ENCODE data around the gene LRRC46.

The LRRC46 gene, protein sequence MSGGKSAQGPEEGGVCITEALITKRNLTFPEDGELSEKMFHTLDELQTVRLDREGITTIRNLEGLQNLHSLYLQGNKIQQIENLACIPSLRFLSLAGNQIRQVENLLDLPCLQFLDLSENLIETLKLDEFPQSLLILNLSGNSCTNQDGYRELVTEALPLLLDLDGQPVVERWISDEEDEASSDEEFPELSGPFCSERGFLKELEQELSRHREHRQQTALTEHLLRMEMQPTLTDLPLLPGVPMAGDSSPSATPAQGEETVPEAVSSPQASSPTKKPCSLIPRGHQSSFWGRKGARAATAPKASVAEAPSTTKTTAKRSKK

DNA sequence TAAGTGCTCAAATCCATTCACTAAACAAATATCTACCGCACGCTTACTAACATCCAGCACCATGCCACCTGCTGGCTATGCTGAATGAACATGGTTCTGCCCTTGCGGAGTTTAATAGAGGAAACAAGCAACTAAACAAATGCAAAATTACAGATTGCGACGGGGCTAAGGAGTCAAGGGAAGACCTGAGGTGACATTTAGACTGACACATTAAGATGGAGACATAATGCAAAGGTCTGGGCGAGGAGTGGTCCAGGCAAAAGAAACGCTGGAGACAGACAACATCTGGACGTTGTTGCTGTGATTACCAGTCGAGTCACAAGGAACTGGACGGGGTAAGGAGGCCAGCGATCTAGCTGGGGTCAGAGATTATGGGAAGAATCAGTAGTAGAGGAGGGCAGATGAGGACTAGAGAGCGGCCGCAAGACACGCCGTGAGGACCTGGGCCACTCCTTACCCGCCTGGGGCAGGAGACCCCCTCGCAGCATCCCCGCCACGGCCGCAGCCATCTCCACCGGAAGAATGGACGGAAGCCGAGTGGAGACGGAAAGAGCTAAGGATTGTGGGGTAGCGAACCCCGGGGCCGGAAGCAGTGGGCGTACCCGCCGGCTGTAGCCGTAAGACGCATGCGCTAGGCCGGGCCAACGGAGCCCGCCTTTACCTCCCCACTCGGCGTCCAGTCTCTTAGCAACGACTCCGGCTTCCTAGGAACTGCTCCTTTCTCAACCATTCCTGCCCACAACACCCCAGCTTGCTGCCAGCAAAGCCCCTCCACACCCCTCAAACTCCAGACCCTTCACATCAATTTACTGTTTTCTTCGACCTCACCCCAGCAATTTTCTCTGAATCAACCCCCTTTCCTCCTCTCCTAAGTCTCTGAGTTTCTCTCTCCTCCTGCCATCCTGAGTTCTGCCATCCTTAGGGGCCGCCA is at the start of gene LRRC46, which contains the start of gene MRPL10:
Gene LRRC46 (plus strand): TSS at position 668 of the 931 bp plus-strand sequence. CDS start 320 bp downstream, outside the sequence.
Gene MRPL10 (minus strand): TSS at position 539 of the 931 bp plus-strand sequence. CDS start 30 bp downstream, at position 509.
- DNase-seq: peak in 55 of 56 donors; percentile 62 to 94 (median 88)

DNA sequence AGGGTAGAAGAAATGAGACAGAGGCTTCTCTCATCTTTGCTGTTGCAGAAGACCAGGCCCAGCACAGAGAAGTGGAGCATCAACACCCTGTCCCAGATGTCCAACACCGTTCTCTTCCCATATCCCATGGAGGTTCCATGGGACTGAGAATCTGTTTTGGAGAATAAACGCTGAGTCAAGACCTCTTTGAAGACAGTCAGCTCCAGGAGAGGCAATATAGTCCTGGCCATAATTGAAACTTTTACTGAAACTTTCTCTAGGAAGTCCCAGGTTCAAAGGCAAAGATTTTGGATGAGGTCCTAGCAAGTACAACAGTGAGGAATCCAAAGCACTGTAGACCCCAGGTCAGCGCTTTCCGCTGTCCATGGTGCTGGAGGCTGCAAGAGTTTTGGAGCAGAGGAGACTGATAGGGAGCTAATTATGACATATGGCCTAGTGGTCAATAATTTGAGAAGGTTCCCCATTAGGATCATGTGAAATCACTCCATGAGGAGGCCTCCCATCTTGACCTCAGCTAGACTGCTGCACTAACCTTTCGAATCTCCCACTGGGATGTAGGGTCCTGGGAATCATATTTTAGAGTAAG is 45.8 kb upstream of the LRRC46 start:
- DNase-seq: no peak

DNA sequence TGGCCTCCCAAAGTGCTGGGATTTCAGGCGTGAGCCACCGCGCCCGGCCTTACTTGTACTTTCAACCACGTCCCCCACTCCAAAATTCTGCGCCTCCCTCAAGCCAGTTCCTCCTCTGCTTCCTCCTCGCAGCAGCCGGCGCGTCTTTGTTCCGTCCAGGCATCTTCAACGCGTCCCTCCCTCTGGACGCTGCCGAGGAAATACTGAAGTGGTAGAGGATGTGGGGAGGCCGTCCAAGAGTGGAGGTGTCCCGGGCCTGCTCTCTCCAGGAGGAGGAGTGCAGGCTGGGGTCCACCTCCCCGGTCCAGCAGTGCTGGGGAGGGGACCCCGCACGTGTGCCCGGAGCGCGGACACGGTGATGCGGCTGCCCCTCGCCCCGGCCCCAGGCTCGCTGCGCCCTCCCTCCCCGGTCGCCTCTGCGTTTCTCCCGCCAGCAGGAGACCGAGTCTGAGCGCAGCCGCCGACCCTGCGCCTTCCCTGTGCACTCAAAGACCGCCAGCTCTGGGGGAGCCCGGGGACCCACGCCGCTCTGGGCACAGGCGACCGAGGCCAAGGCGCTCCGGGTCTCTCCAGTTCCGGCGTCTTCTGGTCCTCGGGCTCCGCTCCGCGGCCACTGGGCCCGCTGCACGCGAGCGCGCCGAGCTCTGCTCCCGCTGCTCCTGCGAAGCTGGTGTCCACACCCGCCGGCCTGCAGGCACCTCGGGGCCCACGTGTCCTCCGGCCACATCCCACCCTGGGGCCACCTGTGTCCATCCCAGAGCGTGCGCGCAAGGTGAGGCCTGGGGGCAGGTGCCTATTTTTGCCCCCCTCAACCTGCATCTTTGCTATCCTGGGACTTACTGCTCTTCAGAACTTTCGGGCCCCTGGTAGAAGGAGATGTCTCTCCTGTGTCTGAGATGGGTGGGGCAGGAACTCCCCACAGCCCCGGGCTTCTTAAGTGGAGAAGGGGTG is 41.6 kb upstream of the LRRC46 start:
- peak in 27 of 56 donors; percentile 2 to 54 (median 15) for DNase-seq

DNA sequence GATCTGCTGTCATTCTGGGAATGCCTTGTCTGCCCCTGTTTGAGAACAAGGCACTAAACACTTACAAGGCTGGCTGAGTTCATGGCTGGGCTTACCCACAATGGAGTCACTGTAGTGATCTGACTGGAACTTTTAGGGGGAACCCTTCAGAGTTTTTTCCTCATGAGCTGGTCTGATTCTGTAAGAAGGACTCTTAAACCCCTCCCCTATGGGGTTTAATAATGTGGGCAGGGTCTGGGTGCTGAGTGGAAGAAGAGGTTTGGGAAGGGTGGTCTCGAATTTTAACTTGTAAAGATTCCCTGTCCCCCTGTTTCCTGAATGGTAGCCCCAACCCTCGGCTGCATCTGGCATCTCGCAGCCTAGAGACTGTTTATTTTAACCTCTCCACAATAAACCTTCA is 40.4 kb upstream of the LRRC46 start:
- DNase-seq: no peak

DNA sequence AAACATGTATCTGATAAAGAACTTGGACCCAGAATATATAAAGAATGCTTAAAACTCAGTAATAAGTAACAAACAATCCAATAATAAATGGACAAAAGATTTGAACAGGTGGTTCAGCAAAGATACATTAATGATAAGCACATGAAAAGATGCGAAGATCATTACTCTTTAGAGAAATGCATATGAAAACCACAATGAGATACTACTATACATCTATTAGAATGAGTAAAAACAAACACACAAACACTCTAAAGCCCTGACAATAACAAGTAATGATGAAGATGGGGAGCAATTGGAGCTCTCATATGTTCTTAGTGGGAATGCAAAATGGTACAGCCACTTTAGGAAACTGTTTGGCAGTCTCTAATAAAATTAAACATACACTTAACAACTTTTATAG is 39.0 kb upstream of the LRRC46 start:
- DNase-seq: no peak

DNA sequence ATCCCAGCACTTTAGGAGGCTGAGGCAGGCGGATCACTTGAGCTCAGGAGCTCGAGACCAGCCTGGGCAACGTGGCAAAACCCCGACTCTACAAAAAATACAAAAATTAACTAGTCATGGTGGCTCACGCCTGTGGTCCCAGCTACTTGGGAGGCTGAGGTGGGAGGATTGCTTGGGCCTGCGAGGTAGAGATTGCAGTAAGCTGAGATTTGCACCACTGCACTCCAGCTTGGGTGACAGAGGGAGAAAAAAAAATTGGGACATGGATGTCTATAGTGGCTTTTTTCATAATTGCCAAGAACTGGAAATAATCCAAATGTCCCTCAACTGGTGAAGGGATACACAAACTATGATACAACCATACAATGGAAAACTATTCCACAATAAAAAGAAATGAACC is 38.5 kb upstream of the LRRC46 start:
- no peak for DNase-seq

DNA sequence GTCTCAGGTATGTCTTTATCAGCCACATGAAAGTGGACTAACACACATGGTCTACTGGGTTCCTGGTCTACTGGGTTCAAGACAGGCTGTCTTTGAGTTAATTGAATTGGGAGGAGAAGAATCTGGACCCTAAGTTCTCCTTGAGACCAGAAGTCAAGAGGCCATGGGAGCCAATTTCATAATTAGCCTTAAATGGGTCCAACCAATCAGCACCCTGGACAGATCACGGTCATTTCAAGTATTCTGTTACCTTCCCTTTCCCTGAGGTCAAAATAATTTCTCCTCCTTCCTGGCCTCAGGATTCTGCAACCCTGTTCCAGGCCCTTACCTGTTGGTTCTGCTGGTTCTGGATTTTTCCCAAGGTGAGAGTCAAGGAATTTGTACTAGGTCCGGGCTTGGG is 33.7 kb upstream of the LRRC46 start:
- DNase-seq: no peak

DNA sequence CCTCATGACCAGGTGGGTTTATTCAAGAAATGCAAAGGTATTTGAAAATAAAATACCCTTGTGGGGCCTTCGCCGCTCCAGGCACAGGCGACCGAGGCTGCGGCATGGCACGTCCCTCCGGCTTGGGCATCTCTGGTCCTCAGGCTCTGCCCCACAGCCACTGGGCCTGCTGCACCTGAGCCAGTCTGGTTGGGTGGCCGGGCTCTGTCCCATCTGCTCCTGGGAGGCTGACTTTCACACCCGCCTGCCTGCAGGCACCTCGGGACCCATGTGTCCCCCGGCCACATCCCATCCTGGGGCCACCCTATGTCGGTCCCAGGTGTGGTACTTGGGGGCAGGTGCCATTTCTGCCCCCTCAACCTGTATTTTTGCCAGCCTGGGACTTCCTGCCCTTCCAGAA is 30.8 kb upstream of the LRRC46 start:
- no peak for DNase-seq

DNA sequence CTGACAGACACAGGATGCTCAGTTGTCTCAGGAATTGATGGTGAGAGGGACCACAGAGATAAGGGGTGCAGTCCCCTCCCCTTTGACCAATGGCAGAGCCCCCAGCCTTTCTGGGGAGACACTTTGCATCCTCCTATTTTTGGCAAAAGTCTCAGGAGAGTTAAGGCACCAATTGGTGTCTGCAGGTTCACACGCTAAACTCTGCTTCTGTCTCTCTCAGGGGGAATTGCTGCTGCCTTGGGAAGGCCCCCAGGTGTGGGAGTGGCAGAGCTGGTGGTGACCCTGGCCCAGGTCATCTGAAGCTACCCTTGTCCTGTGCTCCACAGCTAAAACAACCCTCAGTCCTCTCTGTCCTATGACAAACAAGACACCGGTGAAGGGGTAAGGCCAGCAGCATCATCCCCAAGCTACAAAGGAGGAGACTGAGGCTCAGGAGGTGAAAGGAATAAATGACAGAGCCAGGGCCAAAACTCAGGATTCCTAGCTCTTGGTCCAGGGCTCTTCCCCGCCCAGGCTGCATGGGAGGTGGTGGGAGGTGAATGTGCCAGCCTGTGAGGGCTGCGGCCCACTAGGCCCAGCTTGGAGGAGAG is 30.2 kb upstream of the LRRC46 start:
- no peak for DNase-seq

DNA sequence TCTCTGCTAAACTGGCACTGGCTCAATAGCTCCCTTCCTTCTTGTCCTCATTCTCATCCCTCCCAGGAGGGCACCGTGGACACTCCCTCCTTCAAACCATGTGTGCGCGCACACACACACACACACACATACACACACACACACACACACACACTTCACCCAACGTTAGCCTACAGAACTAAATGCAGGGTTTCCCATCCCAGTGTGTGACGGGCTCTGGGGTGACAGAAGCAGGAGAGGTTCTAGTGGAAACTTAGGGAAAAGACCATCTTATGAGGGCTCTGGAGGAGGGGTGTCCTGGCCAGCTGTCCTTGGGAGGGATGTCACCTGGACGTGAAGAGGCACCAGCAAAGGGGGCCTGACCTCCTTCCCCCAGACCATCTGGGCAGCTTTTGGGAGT is 29.6 kb upstream of the LRRC46 start:
- DNase-seq: no peak

DNA sequence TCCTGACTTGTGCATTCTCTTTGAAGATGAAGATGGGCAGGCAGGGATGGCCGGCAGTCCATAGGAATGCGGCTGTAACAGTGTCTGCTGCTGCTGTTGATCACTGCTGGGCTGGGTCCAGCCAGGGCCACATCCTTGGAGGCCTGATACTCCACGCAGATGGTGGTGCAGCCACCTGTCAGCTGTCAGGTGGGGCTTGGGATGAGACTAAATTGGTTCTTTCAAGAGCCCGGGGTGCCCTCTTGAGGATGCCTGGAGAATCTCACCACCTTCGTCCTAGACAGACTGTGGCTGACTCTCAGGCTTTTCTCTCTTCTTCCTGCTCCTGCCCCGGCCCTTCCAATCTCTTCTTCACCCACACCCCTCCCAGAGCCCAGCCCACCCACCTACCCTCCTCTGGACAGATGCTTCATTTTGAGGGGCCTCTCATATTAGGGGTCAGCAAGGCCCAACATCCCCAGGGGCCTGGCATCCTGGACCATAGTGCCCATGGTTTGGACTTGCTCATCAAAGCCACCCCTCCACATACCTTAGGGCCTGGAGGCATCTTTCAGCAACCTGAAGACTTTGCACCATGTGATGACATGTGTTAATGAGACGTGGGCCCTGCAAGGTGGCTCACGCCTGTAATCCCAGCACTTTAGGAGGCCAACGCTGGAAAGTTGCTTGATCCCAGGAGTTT is 29.0 kb upstream of the LRRC46 start:
- peak in 28 of 56 donors; percentile 4 to 63 (median 14) for DNase-seq

DNA sequence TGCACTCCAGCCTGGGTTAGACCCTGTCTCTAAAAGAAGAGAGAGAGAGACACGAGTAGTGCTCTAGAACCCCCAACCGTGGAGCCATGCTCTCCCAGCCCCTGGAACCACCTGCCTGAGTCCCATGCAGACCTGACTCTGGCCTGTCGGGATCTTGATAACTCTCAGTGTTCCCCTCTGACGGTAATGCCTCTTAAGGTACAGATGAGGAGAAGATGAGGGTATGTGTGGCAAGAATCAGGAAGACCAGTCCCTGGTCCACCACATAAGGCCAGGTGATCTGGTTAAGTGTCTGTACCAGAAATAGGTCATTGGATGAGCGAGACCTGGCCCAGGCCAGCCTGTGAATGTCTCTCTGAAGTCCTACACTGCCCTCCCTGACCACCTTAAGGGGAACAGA is 28.3 kb upstream of the LRRC46 start:
- DNase-seq: no peak

DNA sequence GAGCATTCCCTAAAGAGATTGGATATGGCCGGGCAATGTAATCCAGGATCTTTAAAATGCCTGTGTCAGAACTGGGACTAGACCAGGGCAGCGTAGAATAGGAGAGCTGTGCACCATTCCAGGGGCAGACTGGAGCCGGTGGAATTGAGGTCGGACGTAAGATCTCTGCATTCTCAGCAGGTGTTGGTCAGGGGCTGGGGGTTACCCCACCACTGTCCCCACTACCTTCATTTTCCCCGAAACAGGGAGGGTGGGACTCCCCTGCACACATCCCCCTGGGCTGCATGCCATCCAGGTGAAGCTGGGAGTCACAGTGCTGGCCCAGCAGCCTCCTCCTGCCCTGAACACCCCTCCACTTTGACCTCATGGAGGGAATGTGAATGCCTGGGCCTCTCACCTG is 27.7 kb upstream of the LRRC46 start:
- no peak for DNase-seq

DNA sequence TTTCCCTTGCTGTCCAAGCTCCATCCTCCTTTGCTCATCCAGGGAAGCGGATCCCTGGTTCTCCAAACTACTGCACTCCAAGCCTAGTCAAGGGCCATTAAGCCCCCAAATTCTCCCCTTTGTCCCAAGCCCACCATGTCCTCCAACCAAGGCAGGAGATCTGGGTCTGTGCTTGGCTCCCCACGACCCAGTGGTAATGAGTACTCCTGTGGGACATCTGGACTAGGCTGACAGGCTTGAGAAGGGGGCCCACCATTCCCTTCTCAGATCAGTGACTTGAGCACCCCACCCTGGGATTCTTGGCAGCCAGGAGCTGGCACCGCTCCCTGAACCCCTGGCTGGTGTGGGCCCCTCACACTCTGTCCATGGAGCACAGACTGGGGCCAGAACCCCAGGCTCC is 27.0 kb upstream of the LRRC46 start:
- DNase-seq: no peak

DNA sequence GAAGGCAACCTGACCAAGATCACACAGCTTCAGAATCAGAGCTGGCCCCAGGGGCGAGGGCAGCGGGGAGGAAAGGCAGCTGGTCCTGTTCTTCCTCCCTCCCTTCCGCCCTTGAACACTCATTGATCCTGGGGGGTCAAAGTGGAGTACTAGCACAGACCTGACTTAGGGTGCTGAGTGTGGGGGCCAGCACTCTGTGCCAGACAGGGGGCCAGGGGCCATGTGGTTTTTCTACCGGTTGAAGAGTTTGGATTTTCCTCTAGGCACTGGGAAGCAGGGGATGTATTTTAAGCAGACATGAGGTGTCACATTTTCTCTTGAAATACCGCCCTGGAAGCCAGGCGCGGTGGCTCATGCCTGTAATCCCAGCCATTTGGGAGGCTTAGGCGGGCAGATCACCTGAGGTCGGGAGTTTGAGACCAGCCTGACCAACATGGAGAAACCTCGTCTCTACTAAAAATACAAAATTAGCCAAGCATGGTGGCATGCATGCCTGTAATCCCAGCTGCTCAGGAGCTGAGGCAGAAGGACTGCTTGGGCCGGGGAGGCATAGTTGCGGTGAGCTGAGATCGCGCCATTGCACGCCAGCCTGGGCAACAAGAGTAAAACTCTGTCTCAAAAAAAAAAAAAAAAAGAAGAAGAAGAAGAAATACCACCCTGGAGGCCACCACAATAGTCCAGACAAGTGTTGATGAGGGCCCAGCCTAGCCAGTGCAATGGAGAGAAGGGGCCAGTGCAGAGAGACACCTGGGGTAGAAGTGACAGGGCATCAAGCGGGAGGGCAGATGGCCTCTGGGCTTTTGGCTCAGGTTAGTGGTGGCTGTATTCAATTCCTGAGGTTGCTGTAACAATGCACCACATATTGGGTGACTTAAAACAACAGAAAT is 25.2 kb upstream of the LRRC46 start:
- DNase-seq: no peak

DNA sequence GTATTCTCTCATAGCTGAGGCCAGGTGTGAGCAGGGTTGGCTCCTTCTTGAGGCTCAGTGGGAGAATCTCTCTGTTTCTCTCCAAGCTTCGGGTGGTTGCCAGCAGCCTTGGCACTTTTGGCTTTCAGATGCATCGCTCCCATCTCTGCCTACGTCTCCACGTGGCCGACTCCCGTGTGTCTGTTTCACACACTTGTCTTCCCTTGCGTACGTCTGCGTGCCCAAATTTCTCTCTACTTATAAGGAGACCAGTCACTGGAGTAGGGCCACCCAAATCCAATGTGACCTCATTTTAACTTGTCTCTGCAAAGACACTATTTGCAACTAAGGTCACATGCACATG is 24.6 kb upstream of the LRRC46 start:
- DNase-seq: no peak

DNA sequence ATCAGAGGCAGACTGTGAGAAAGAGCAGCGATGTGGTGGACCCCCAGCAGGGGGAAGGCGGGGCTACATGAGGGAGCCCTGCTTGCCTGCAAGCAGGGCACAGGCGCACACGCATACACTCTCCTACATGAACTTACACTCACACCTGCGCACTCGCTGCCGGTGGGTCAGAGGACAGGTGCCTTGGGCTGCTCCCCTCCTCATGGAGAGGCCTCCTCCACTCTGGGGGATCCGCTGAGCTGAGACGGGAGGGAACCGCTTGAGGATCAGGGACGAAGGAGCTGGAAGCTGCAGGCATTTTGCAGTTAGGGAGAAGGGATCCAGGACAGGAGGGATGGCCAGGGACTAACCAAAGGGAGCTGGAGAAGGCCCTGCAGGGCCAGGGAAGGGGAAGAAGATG is 24.0 kb upstream of the LRRC46 start:
- no peak for DNase-seq

DNA sequence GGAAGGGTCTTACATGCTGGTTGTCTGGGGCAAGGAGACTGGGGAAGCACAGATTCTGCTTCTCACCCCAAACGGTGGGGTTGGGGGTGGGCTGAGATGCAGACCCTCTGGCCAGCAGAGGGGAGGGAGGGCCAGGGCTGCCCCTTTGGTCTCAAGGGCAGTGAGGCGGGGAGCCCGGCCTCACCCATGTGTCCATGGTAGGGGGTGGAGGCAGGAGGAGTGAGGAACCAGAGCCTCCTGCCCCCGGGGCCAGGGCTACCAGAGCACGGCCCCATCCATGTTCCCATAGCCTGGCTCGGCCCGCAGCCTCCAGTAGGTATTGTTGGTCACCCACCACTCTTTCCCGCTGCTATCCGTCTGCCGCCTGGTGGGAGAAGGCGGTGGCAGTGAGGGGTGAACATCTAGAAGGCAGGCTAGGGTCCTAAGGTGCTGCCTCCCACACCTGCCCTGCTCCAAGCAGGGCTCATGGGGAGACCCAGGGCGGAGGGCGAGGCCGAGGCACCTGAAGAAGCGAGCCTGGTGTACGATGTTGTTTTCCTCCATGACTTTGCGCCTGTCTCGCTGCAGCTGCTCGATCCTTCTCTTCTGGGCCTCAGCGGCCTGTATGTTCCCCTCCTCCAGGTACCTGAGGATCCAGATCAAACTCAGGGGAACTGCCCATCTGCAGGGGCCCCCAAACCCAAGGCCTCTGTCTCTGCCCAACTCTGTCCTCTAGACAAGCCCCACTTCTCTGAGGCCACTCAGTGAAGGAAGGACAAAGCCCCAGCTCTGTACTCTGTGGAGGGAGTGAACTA is 23.2 kb upstream of the LRRC46 start:
- DNase-seq: no peak

Data from nucleus accumbens (tissue), 56 donors.